HG02623 (cell line): ENCODE results near the gene NPAT.

Source experiments
- ATAC-seq: cut with Tn5 transposase; IDR thresholded peaks from one replicate; pipeline ENCODE4 v1.9.1; 2021; ENCODE audit warnings: moderate library complexity; ENCODE audit not compliant: unreplicated experiment

Gene NPAT

GRCh38 chr11:108220721-108221336, 1.6 kb downstream of the NPAT start:
- ATAC-seq, result no peak

GRCh38 chr11:108218912-108219783, 3.3 kb downstream of the NPAT start:
- ATAC-seq, result no peak

GRCh38 chr11:108218455-108218854, 4.0 kb downstream of the NPAT start:
- no peak for ATAC-seq

- ATAC-seq, result no peak
These were observed 5.5 kb downstream of the NPAT start for GRCh38 chr11:108216988-108217387.

- no peak for ATAC-seq
These were observed 8.7 kb downstream of the NPAT start for GRCh38 chr11:108213784-108214183.

GRCh38 chr11:108210441-108210840, 12.0 kb downstream of the NPAT start:
- ATAC-seq, result no peak

GRCh38 chr11:108207683-108208060, 14.8 kb downstream of the NPAT start:
- no peak for ATAC-seq

GRCh38 chr11:108206969-108207682, 15.3 kb downstream of the NPAT start:
- no peak for ATAC-seq

GRCh38 chr11:108206171-108206570, 16.3 kb downstream of the NPAT start:
- ATAC-seq, result no peak

GRCh38 chr11:108204929-108205499, 17.4 kb downstream of the NPAT start:
- ATAC-seq, result no peak

GRCh38 chr11:108204376-108204775, 18.1 kb downstream of the NPAT start:
- ATAC-seq, result no peak

GRCh38 chr11:108203075-108203474, 19.4 kb downstream of the NPAT start:
- no peak for ATAC-seq

GRCh38 chr11:108199446-108200321, 22.8 kb downstream of the NPAT start:
- peak; percentile 83 for ATAC-seq

- ATAC-seq, result no peak
These were observed 23.6 kb downstream of the NPAT start for GRCh38 chr11:108198833-108199232.

- ATAC-seq, result no peak
These were observed 25.1 kb downstream of the NPAT start for GRCh38 chr11:108197351-108197750.

GRCh38 chr11:108196901-108197300, 25.5 kb downstream of the NPAT start:
- no peak for ATAC-seq

- no peak for ATAC-seq
These were observed 28.7 kb downstream of the NPAT start for GRCh38 chr11:108193725-108194124.

- ATAC-seq, result no peak
These were observed 44.9 kb downstream of the NPAT start for GRCh38 chr11:108177570-108177969.

GRCh38 chr11:108170184-108170583, 52.3 kb downstream of the NPAT start:
- no peak for ATAC-seq

- ATAC-seq, result no peak
These were observed 54.8 kb downstream of the NPAT start for GRCh38 chr11:108167624-108168023.
